KMS-11 (cell line): ENCODE measurements around the gene DEFB131B.
"Not testable (repeated sequence)": the region's sequence is repeated elsewhere in the genome, so short reads cannot be mapped to it uniquely, and the experiment has no call there.

Source experiments
- H2AFZ ChIP-seq: fragments of 200-600 bp; sonication (generic); 2 replicates; pipeline ENCODE4 v1.6.1; 2016; ENCODE audit warnings: antibody characterized with exemption, mixed run types, low read depth
- H3K27ac ChIP-seq: fragments of 200-600 bp; sonication (generic); 2 replicates; pipeline ENCODE4 v1.6.1; 2016; ENCODE audit warnings: mild to moderate bottlenecking, mixed run types
- H3K27me3 ChIP-seq: fragments of 200-600 bp; sonication (generic); 2 replicates; pipeline ENCODE4 v1.6.1; 2017; ENCODE audit warnings: mild to moderate bottlenecking, low read depth, mixed run types, moderate library complexity; ENCODE audit not compliant: insufficient read depth
- H3K36me3 ChIP-seq: fragments of 200-600 bp; sonication (generic); 2 replicates; pipeline ENCODE4 v1.6.1; 2017; ENCODE audit warnings: mild to moderate bottlenecking, mixed run types; ENCODE audit not compliant: insufficient read depth
- H3K4me1 ChIP-seq: fragments of 200-600 bp; sonication (generic); 2 replicates; pipeline ENCODE4 v1.6.1; 2016; ENCODE audit warnings: mild to moderate bottlenecking, low read depth, mixed run types; ENCODE audit not compliant: poor library complexity, severe bottlenecking
- H3K4me2 ChIP-seq: fragments of 200-600 bp; sonication (generic); 2 replicates; pipeline ENCODE4 v1.7.0; 2016; ENCODE audit warnings: mild to moderate bottlenecking, mixed run types
- H3K4me3 ChIP-seq: fragments of 200-600 bp; sonication (generic); IDR thresholded peaks from 2 replicates; pipeline ENCODE4 v1.6.1; 2017; ENCODE audit warnings: low read depth, low read length, mixed read lengths; ENCODE audit not compliant: insufficient read depth
- H3K79me2 ChIP-seq: fragments of 200-600 bp; sonication (generic); 2 replicates; pipeline ENCODE4 v1.6.1; 2016; ENCODE audit warnings: low read depth, mixed run types; ENCODE audit not compliant: insufficient read depth
- H3K9ac ChIP-seq: fragments of 200-600 bp; sonication (generic); 2 replicates; pipeline ENCODE4 v1.6.1; 2016; ENCODE audit warnings: mild to moderate bottlenecking, mixed run types
- H4K20me1 ChIP-seq: fragments of 200-600 bp; sonication (generic); 2 replicates; pipeline ENCODE4 v1.6.1; 2016; ENCODE audit warnings: mild to moderate bottlenecking, mixed run types; ENCODE audit not compliant: insufficient read depth
- CTCF ChIP-seq: fragments of 200-600 bp; sonication (generic); conservative IDR thresholded peaks from 2 replicates; pipeline ENCODE4 v1.6.1; 2017; ENCODE audit warnings: low read depth, mild to moderate bottlenecking, antibody characterized with exemption, low read length, moderate library complexity, mixed read lengths

Gene DEFB131B

GRCh38 chr11:71878059-71878458, at the start of gene DEFB131B:
DEFB131B (plus strand) TSS chr11:71878453; CDS start chr11:71878453, 0 bp downstream.
- not testable (repeated sequence) for H2AFZ ChIP-seq, H3K4me3 ChIP-seq, H3K36me3 ChIP-seq, H3K9ac ChIP-seq, H3K4me2 ChIP-seq, H3K79me2 ChIP-seq, H4K20me1 ChIP-seq, H3K27me3 ChIP-seq, H3K27ac ChIP-seq, H3K4me1 ChIP-seq

GRCh38 chr11:71829247-71829646, 49.0 kb upstream of the DEFB131B start:
- not testable (repeated sequence) for H3K9ac ChIP-seq, H3K27me3 ChIP-seq, H2AFZ ChIP-seq, H3K79me2 ChIP-seq, H3K4me3 ChIP-seq, H3K27ac ChIP-seq, H4K20me1 ChIP-seq, H3K4me2 ChIP-seq, H3K36me3 ChIP-seq
- H3K4me1 ChIP-seq = peaks cover 13% of the 10 kb centered on the region

GRCh38 chr11:71829686-71830085, 48.6 kb upstream of the DEFB131B start:
- H3K4me3 ChIP-seq, H3K9ac ChIP-seq, H3K27me3 ChIP-seq, H4K20me1 ChIP-seq, H3K79me2 ChIP-seq, H3K36me3 ChIP-seq, H2AFZ ChIP-seq, H3K4me2 ChIP-seq, H3K27ac ChIP-seq: not testable (repeated sequence)
- H3K4me1 ChIP-seq = peaks cover 13% of the 10 kb centered on the region

- not testable (repeated sequence) for H2AFZ ChIP-seq, H3K27me3 ChIP-seq, H3K79me2 ChIP-seq, H3K36me3 ChIP-seq, H4K20me1 ChIP-seq, H3K4me2 ChIP-seq, H3K4me3 ChIP-seq, H3K27ac ChIP-seq, H3K9ac ChIP-seq
- peaks cover 13% of the 10 kb centered on the region for H3K4me1 ChIP-seq
Observed at GRCh38 chr11:71832811-71833210, 45.4 kb upstream of the DEFB131B start, which contains the start of gene DEFB108B. DEFB108B (plus strand) TSS chr11:71833200; CDS start chr11:71833200, 0 bp downstream.

- not testable (repeated sequence) for H2AFZ ChIP-seq, H3K27me3 ChIP-seq, H3K4me3 ChIP-seq
Observed at GRCh38 chr11:71842720-71843119, 35.5 kb upstream of the DEFB131B start.

GRCh38 chr11:71843355-71843754, 34.9 kb upstream of the DEFB131B start:
- H3K27me3 ChIP-seq, H3K79me2 ChIP-seq, H3K36me3 ChIP-seq, H3K27ac ChIP-seq, H3K9ac ChIP-seq, H3K4me2 ChIP-seq, H3K4me1 ChIP-seq, H4K20me1 ChIP-seq, H2AFZ ChIP-seq, H3K4me3 ChIP-seq: not testable (repeated sequence)

More at GRCh38 chr11:71842720-71843119, 35.5 kb upstream of the DEFB131B start:
- H3K9ac ChIP-seq, H3K4me2 ChIP-seq, H3K4me1 ChIP-seq, H3K27ac ChIP-seq, H3K79me2 ChIP-seq, H4K20me1 ChIP-seq, H3K36me3 ChIP-seq: not testable (repeated sequence)

GRCh38 chr11:71843858-71844257, 34.4 kb upstream of the DEFB131B start:
- Histone ChIP-seq H3K9ac (no peak overlapping the region), H4K20me1 (no peaks in the 10 kb centered on the region), H3K4me3 (no peak overlapping the region), H3K4me1 (no peaks in the 10 kb centered on the region), H2AFZ (no peak overlapping the region), H3K27me3 (no peaks in the 10 kb centered on the region), H3K36me3 (no peaks in the 10 kb centered on the region), H3K4me2 (no peak overlapping the region), H3K27ac (no peak overlapping the region), H3K79me2 (no peaks in the 10 kb centered on the region)
- TF ChIP-seq CTCF = no peak

- H3K36me3 ChIP-seq, H3K4me2 ChIP-seq, H3K4me1 ChIP-seq: not testable (repeated sequence)
Observed at GRCh38 chr11:71853895-71854294, 24.4 kb upstream of the DEFB131B start.

GRCh38 chr11:71855880-71856279, 22.4 kb upstream of the DEFB131B start:
- H3K4me2 ChIP-seq, H2AFZ ChIP-seq: not testable (repeated sequence)

More at GRCh38 chr11:71853895-71854294, 24.4 kb upstream of the DEFB131B start:
- not testable (repeated sequence) for H3K27me3 ChIP-seq, H3K4me3 ChIP-seq, H3K27ac ChIP-seq, H3K79me2 ChIP-seq, H3K9ac ChIP-seq, H2AFZ ChIP-seq, H4K20me1 ChIP-seq

GRCh38 chr11:71860835-71861234, 17.4 kb upstream of the DEFB131B start:
- not testable (repeated sequence) for H3K27me3 ChIP-seq, H2AFZ ChIP-seq, H4K20me1 ChIP-seq, H3K79me2 ChIP-seq, H3K4me3 ChIP-seq, H3K4me2 ChIP-seq, H3K27ac ChIP-seq, H3K9ac ChIP-seq, H3K36me3 ChIP-seq, H3K4me1 ChIP-seq

More at GRCh38 chr11:71855880-71856279, 22.4 kb upstream of the DEFB131B start:
- H3K4me3 ChIP-seq, H3K36me3 ChIP-seq, H3K27me3 ChIP-seq, H4K20me1 ChIP-seq, H3K4me1 ChIP-seq, H3K79me2 ChIP-seq, H3K9ac ChIP-seq, H3K27ac ChIP-seq: not testable (repeated sequence)
